Prostate gland (tissue), 2 donors: ENCODE results near the gene NEK4.

Experiments
- CTCF ChIP-seq, 4 experiments: fragments of 200-600 bp in 2 of 4; fragments of 450-650 bp in 2 of 4; sonication (generic) in 2 of 4; IDR thresholded peaks; 1 replicate in 3 of 4; 2 replicates in 1 of 4; pipeline ENCODE4 v1.5.1; 2016 to 2019; ENCODE audit warnings: antibody characterized with exemption in 4 of 4, mild to moderate bottlenecking in 2 of 4, moderate library complexity in 2 of 4
- POLR2A ChIP-seq: fragments of 450-650 bp; IDR thresholded peaks from one replicate; pipeline ENCODE4 v1.6.1; 2016; ENCODE audit warnings: antibody characterized with exemption, mild to moderate bottlenecking
- POLR2AphosphoS5 ChIP-seq: sonication (generic); formaldehyde crosslinking; IDR thresholded peaks from one replicate; pipeline ENCODE4 v1.6.1; 2017; ENCODE audit warnings: antibody characterized with exemption

DNA sequence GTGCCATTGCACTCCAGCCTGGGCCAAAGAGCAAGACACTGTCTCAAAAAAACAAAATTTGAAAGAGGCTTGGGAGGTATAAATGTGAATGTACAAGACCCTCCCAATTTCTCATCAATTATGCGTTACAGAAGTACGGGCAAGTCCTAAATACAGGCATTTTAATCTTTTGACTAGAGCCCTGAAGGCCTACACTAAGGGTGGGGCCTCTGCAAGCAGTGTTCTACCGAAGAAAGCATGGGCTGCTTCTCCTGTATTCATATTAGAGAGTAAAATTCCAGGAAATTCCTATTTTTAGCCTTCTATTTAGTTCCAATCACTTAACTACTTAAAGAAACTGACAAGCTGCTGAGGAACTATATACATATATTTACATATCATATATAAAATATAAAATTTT lies 110.7 kb downstream of the NEK4 start:
- no peak for TF ChIP-seq CTCF (IDR thresholded peaks at IDR 0.05)
- no peak for TF ChIP-seq POLR2A
- no peak for TF ChIP-seq POLR2AphosphoS5
